GM19099 (cell line): ENCODE data around the gene ZNF345.
A peak's percentile ranks its signal among the peaks of the same experiment; 100 is the strongest.

Experiments
- POLR2A ChIP-seq: IDR thresholded peaks from 3 replicates; pipeline ENCODE4 v1.6.1; 2011; ENCODE audit warnings: low read depth; ENCODE audit not compliant: insufficient read length; ENCODE audit errors: extremely low read depth

The ZNF345 gene

GRCh38 chr19:36876993-36877938 lies 26.6 kb downstream of the ZNF345 start:
- no peak for TF ChIP-seq POLR2A

- no peak for TF ChIP-seq POLR2A
Measured at GRCh38 chr19:36891768-36892357, 41.2 kb downstream of the ZNF345 start.

- no peak for TF ChIP-seq POLR2A
Measured at GRCh38 chr19:36894849-36895383, 44.2 kb downstream of the ZNF345 start.

- no peak for TF ChIP-seq POLR2A
Measured at GRCh38 chr19:36898422-36898821, 47.7 kb downstream of the ZNF345 start.

- peak; percentile 68 for TF ChIP-seq POLR2A
Measured at GRCh38 chr19:36915992-36916830, 65.5 kb downstream of the ZNF345 start, which contains the start of the genes ZNF568 and ZNF829. ZNF568 (plus strand) TSS chr19:36916332; CDS start chr19:36922771, 6,439 bp downstream. ZNF829 (minus strand) TSS chr19:36916291; CDS start chr19:36915167, 1,124 bp downstream.

- no peak for TF ChIP-seq POLR2A
Measured at GRCh38 chr19:36916991-36917390, 66.3 kb downstream of the ZNF345 start.

GRCh38 chr19:36918090-36918489 lies 67.4 kb downstream of the ZNF345 start:
- TF ChIP-seq POLR2A = no peak
